DND-41 (cell line): ENCODE measurements around the gene C14orf180.

Experiments
- EZH2 ChIP-seq: IDR thresholded peaks from 3 replicates; pipeline ENCODE4 v1.6.1; 2012; ENCODE audit warnings: borderline replicate concordance, low read depth, mild to moderate bottlenecking, moderate library complexity, low read length, inconsistent platforms; ENCODE audit not compliant: severe bottlenecking
- TF ChIP-seq, protein P1 (sequence below): IDR thresholded peaks from 2 replicates; pipeline ENCODE4 v1.5.1; 2012; ENCODE audit warnings: borderline replicate concordance, low read length, moderate library complexity, mild to moderate bottlenecking; ENCODE audit not compliant: poor library complexity, severe bottlenecking; ENCODE audit errors: extremely low read depth

DNA sequence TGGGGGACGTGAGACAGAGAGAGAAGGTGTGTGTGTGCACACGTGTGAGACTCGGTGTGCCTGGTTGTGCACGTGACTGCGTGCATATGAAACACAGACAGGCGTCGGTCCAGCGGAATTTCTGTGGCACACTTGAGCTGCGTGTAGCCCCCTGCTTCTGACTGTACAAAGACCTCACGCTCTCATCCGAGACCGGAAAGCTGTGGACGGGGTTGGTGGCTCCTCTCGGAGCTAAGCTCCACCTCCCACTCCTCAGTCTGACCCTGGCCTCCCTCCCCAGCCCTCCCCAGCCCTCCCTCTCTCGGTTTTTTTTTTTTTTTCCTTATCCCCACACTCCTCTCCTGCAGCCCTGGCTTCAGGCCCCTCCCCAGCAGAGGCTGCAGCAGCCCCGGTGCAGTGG lies 8.3 kb upstream of the C14orf180 start:
- TF ChIP-seq, protein P1, sequence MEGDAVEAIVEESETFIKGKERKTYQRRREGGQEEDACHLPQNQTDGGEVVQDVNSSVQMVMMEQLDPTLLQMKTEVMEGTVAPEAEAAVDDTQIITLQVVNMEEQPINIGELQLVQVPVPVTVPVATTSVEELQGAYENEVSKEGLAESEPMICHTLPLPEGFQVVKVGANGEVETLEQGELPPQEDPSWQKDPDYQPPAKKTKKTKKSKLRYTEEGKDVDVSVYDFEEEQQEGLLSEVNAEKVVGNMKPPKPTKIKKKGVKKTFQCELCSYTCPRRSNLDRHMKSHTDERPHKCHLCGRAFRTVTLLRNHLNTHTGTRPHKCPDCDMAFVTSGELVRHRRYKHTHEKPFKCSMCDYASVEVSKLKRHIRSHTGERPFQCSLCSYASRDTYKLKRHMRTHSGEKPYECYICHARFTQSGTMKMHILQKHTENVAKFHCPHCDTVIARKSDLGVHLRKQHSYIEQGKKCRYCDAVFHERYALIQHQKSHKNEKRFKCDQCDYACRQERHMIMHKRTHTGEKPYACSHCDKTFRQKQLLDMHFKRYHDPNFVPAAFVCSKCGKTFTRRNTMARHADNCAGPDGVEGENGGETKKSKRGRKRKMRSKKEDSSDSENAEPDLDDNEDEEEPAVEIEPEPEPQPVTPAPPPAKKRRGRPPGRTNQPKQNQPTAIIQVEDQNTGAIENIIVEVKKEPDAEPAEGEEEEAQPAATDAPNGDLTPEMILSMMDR: no peak
- no peak for TF ChIP-seq EZH2
